ENCODE data around the gene THRB.

THRB gene

GRCh38 chr3:24253336-24253735 lies 241.3 kb downstream of the THRB start:
- H3F3A ChIP-seq (ENCODE audit: insufficient read depth, low read length): no peaks in the 10 kb centered on the region
- no peaks in the 10 kb centered on the region for H3K9me3 ChIP-seq (ENCODE audit: low read length)
- no peak overlapping the region for H3K4me3 ChIP-seq (ENCODE audit: low read depth, low read length, poor library complexity, severe bottlenecking)
- TF ChIP-seq EZH2 (IDR thresholded peaks at IDR 0.05; ENCODE audit: borderline replicate concordance, low read length): no peak
- TF ChIP-seq, protein P1, sequence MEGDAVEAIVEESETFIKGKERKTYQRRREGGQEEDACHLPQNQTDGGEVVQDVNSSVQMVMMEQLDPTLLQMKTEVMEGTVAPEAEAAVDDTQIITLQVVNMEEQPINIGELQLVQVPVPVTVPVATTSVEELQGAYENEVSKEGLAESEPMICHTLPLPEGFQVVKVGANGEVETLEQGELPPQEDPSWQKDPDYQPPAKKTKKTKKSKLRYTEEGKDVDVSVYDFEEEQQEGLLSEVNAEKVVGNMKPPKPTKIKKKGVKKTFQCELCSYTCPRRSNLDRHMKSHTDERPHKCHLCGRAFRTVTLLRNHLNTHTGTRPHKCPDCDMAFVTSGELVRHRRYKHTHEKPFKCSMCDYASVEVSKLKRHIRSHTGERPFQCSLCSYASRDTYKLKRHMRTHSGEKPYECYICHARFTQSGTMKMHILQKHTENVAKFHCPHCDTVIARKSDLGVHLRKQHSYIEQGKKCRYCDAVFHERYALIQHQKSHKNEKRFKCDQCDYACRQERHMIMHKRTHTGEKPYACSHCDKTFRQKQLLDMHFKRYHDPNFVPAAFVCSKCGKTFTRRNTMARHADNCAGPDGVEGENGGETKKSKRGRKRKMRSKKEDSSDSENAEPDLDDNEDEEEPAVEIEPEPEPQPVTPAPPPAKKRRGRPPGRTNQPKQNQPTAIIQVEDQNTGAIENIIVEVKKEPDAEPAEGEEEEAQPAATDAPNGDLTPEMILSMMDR (IDR thresholded peaks at IDR 0.05; ENCODE audit: low read length): no peak
- no peak overlapping the region for H3K4me2 ChIP-seq (ENCODE audit: low read length)
- no peaks in the 10 kb centered on the region for H3K36me3 ChIP-seq (ENCODE audit: insufficient read depth, low read length)
- H3K79me2 ChIP-seq (ENCODE audit: insufficient read depth, low read length): no peaks in the 10 kb centered on the region
- no peak overlapping the region for H3K27ac ChIP-seq (ENCODE audit: low read depth, low read length, poor library complexity, severe bottlenecking)
- no peak overlapping the region for H2AFZ ChIP-seq (ENCODE audit: low read length)
- H3K9me2 ChIP-seq (ENCODE audit: low read depth, low read length): no peaks in the 10 kb centered on the region
- H3K4me1 ChIP-seq (ENCODE audit: insufficient read depth, low read length, severe bottlenecking): no peaks in the 10 kb centered on the region
- no peaks in the 10 kb centered on the region for H3K27me3 ChIP-seq (ENCODE audit: insufficient read depth, low read length)
- H3K9ac ChIP-seq (ENCODE audit: low read length): no peak overlapping the region
- H4K20me1 ChIP-seq (ENCODE audit: insufficient read depth, low read length): no peaks in the 10 kb centered on the region

DNA sequence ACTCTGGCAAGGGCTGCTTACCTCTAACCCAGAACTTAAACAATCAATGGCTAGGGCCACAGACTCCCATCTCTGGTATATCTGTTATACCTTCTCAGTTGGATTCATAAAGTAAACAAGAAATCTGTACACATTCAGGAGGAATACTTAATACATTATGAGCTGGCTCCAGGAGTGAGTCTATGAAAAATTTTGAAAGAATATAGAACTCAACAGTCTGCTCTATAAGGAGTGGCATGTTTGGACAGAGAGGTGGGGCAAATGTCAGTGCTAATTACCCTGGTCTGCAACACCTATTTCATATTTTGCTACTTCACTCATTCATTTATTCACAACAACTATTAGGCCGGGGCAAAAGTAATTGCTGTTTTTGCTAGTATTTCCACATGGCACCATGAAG lies 245.1 kb downstream of the THRB start:
- TF ChIP-seq EZH2 (IDR thresholded peaks at IDR 0.05; ENCODE audit: borderline replicate concordance, low read length): no peak
- TF ChIP-seq, protein P1 (IDR thresholded peaks at IDR 0.05; ENCODE audit: low read length): no peak
- Histone ChIP-seq H2AFZ (ENCODE audit: low read length) (no peak overlapping the region), H3K79me2 (ENCODE audit: insufficient read depth, low read length) (no peaks in the 10 kb centered on the region), H3K4me1 (ENCODE audit: insufficient read depth, low read length, severe bottlenecking) (no peaks in the 10 kb centered on the region), H3K4me3 (ENCODE audit: low read depth, low read length, poor library complexity, severe bottlenecking) (no peak overlapping the region), H3K27me3 (ENCODE audit: insufficient read depth, low read length) (no peaks in the 10 kb centered on the region), H3K9me2 (ENCODE audit: low read depth, low read length) (no peaks in the 10 kb centered on the region), H3F3A (ENCODE audit: insufficient read depth, low read length) (no peaks in the 10 kb centered on the region), H3K4me2 (ENCODE audit: low read length) (no peak overlapping the region), H4K20me1 (ENCODE audit: insufficient read depth, low read length) (no peaks in the 10 kb centered on the region), H3K27ac (ENCODE audit: low read depth, low read length, poor library complexity, severe bottlenecking) (no peak overlapping the region), H3K9ac (ENCODE audit: low read length) (no peak overlapping the region), H3K9me3 (ENCODE audit: low read length) (no peaks in the 10 kb centered on the region), H3K36me3 (ENCODE audit: insufficient read depth, low read length) (no peaks in the 10 kb centered on the region)

DNA sequence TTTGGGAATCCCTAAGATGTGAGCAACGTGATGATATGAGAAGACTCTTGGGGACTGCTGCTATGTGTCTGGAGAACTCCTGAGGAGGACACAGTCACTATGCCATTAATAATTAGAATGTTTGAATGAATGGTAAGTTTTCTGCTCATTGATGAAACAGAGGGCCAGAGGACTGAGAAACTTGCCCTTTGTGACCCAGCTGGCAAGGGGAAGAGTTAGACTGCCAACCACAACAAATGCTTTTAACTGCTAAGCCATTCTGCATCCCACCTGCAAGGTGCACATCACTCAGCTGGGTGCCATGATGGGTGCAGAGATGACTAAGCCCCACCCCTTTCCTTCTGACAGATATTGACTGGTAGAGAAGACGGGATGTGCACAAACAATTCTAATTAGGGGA lies 249.6 kb downstream of the THRB start:
- no peaks in the 10 kb centered on the region for H3K9me3 ChIP-seq (ENCODE audit: low read length)
- H3K27ac ChIP-seq (ENCODE audit: low read depth, low read length, poor library complexity, severe bottlenecking): no peak overlapping the region
- H4K20me1 ChIP-seq (ENCODE audit: insufficient read depth, low read length): no peaks in the 10 kb centered on the region
- no peak overlapping the region for H3K4me2 ChIP-seq (ENCODE audit: low read length)
- TF ChIP-seq, protein P1 (IDR thresholded peaks at IDR 0.05; ENCODE audit: low read length): no peak
- no peak for TF ChIP-seq EZH2 (IDR thresholded peaks at IDR 0.05; ENCODE audit: borderline replicate concordance, low read length)
- H3K9ac ChIP-seq (ENCODE audit: low read length): no peak overlapping the region
- H3K27me3 ChIP-seq (ENCODE audit: insufficient read depth, low read length): no peaks in the 10 kb centered on the region; the same call in 1 of the 2 replicates
- H2AFZ ChIP-seq (ENCODE audit: low read length): no peak overlapping the region
- no peak overlapping the region for H3K4me3 ChIP-seq (ENCODE audit: low read depth, low read length, poor library complexity, severe bottlenecking)
- H3K9me2 ChIP-seq (ENCODE audit: low read depth, low read length): no peaks in the 10 kb centered on the region
- H3K36me3 ChIP-seq (ENCODE audit: insufficient read depth, low read length): no peaks in the 10 kb centered on the region
- no peaks in the 10 kb centered on the region for H3K79me2 ChIP-seq (ENCODE audit: insufficient read depth, low read length)
- no peaks in the 10 kb centered on the region for H3K4me1 ChIP-seq (ENCODE audit: insufficient read depth, low read length, severe bottlenecking)
- no peaks in the 10 kb centered on the region for H3F3A ChIP-seq (ENCODE audit: insufficient read depth, low read length)
